A673 (cell line): Measurements from ENCODE around the gene SLFN13. TPM values are rescaled to one million over a fixed set of nuclear protein-coding genes. Genes with fewer than 3 reads are reported as not detected.

ENCODE experiments used
- Bru-seq: library from RNA; stranded (reverse); fragments of 400-500 nt; gene quantifications from one replicate; lab custom pipeline; 2021; lab: Mats Ljungman, UMichigan
- BruChase-seq, 2 experiments: library from RNA; stranded (reverse); fragments of 400-500 nt; gene quantifications; one replicate each; lab custom pipeline; 2021; lab: Mats Ljungman, UMichigan
- BruUV-seq: library from RNA; stranded (reverse); fragments of 400-500 nt; replicated peaks from 2 replicates; lab custom pipeline; 2021; lab: Mats Ljungman, UMichigan
- CTCF ChIA-PET: fragments of 300-600 bp; sonication (Branson Sonifier 250); formaldehyde crosslinking; loops from one replicate; lab custom pipeline; 2022; ENCODE audit warnings: antibody characterized with exemption; lab: Charles Lee
- POLR2A ChIA-PET: fragments of 300-600 bp; sonication (Branson Sonifier 250); formaldehyde crosslinking; loops from one replicate; lab custom pipeline; 2022; ENCODE audit warnings: antibody characterized with exemption; ENCODE audit not compliant: low non-redundant PET; lab: Charles Lee
- DNase-seq: peaks from one replicate; pipeline ENCODE4 v3.0.0-alpha.2; 2015; ENCODE audit warnings: low spot score
- H3K27ac ChIP-seq: fragments of 200-600 bp; sonication (generic); 2 replicates; pipeline ENCODE4 v1.5.1; 2016; ENCODE audit warnings: mixed run types, low read depth, mild to moderate bottlenecking, mixed read lengths, antibody characterized with exemption, low read length; ENCODE audit not compliant: poor library complexity, severe bottlenecking
- H3K27me3 ChIP-seq: fragments of 200-600 bp; sonication (generic); replicated peaks from 2 replicates; pipeline ENCODE4 v1.6.1; 2017; ENCODE audit warnings: mixed run types, low read depth, mild to moderate bottlenecking, mixed read lengths, antibody characterized with exemption, low read length; ENCODE audit not compliant: insufficient read depth, poor library complexity
- H3K36me3 ChIP-seq: fragments of 200-600 bp; sonication (generic); 2 replicates; pipeline ENCODE4 v1.6.1; 2016; ENCODE audit warnings: mixed run types, mild to moderate bottlenecking, mixed read lengths, antibody characterized with exemption, low read length; ENCODE audit not compliant: insufficient read depth, poor library complexity, severe bottlenecking
- H3K4me1 ChIP-seq: fragments of 200-600 bp; sonication (generic); 2 replicates; pipeline ENCODE4 v1.6.1; 2017; ENCODE audit warnings: mixed run types, mild to moderate bottlenecking, mixed read lengths, antibody characterized with exemption, low read length; ENCODE audit not compliant: insufficient read depth, poor library complexity, severe bottlenecking
- H3K4me3 ChIP-seq: fragments of 200-600 bp; sonication (generic); 2 replicates; pipeline ENCODE4 v1.5.1; 2016; ENCODE audit warnings: low read depth, mixed run types, mild to moderate bottlenecking, mixed read lengths, low read length; ENCODE audit not compliant: poor library complexity, severe bottlenecking
- H3K9me3 ChIP-seq: fragments of 200-600 bp; sonication (generic); 2 replicates; pipeline ENCODE4 v1.6.1; 2016; ENCODE audit warnings: mixed run types, low read depth, mild to moderate bottlenecking, mixed read lengths, antibody characterized with exemption, low read length; ENCODE audit not compliant: poor library complexity, severe bottlenecking
- CTCF ChIP-seq: fragments of 300-800, 200-600 bp; sonication (generic); conservative IDR thresholded peaks from 2 replicates; pipeline ENCODE4 v1.5.1; 2017; ENCODE audit warnings: low read depth, mild to moderate bottlenecking, antibody characterized with exemption, low read length, moderate library complexity, mixed read lengths
- EZH2 ChIP-seq: fragments of 200-600 bp; sonication (generic); IDR thresholded peaks from 2 replicates; pipeline ENCODE4 v1.6.1; 2017; ENCODE audit warnings: borderline replicate concordance, low read depth, mild to moderate bottlenecking, mixed read lengths, antibody characterized with exemption, low read length; ENCODE audit not compliant: poor library complexity, severe bottlenecking
- intact Hi-C: fragments of 100-400 bp; cut with micrococcal nuclease; formaldehyde crosslinking; loops from one replicate; pipeline ENCODE4 v1.10.0; 2022; ENCODE audit not compliant: unreplicated experiment
- long read RNA-seq: library from polyadenylated mRNA; stranded (forward); transcript quantifications from one replicate; pipeline ENCODE4 v2.0.0, GENCODE V29; 2022
- total RNA-seq: library from RNA; stranded (reverse); gene quantifications from 2 replicates; pipeline ENCODE4 v1.2.3, GENCODE V29; 2021

Gene SLFN13, protein sequence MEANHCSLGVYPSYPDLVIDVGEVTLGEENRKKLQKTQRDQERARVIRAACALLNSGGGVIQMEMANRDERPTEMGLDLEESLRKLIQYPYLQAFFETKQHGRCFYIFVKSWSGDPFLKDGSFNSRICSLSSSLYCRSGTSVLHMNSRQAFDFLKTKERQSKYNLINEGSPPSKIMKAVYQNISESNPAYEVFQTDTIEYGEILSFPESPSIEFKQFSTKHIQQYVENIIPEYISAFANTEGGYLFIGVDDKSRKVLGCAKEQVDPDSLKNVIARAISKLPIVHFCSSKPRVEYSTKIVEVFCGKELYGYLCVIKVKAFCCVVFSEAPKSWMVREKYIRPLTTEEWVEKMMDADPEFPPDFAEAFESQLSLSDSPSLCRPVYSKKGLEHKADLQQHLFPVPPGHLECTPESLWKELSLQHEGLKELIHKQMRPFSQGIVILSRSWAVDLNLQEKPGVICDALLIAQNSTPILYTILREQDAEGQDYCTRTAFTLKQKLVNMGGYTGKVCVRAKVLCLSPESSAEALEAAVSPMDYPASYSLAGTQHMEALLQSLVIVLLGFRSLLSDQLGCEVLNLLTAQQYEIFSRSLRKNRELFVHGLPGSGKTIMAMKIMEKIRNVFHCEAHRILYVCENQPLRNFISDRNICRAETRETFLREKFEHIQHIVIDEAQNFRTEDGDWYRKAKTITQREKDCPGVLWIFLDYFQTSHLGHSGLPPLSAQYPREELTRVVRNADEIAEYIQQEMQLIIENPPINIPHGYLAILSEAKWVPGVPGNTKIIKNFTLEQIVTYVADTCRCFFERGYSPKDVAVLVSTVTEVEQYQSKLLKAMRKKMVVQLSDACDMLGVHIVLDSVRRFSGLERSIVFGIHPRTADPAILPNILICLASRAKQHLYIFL
- 31.6 and 34.0 TPM in 2 replicates for total RNA-seq
- Bru-seq, nascent RNA = percentile 35 among the genes with signal in this experiment
- BruChase-seq, experiment 1, labeled RNA remaining after a 2-hour chase = percentile 51 among the genes with signal in this experiment
- BruChase-seq, experiment 2, labeled RNA remaining after a 6-hour chase = percentile 48 among the genes with signal in this experiment
- long read RNA-seq, partial matches to known transcripts = 0 of 1 reads
- long read RNA-seq, other reads (novel, unspliced or antisense) = 1 of 1 reads

GRCh38 chr17:35448214-35448898 lies at the start of gene SLFN13:
TSS of gene SLFN13 (minus strand) at chr17:35448766. CDS start at chr17:35445680, 3,086 bp downstream.
- BruUV-seq = no TSS peak
- intact Hi-C loops = no loop called here
- POLR2A ChIA-PET = no interaction called here
- peak within 1 kb of the TSS; percentile 15 for H3K4me3 ChIP-seq
- DNase-seq = peak; percentile 71
- no peak for TF ChIP-seq CTCF
- no peaks in the 10 kb centered on the region for H3K27me3 ChIP-seq
- no peaks in the 10 kb centered on the region for H3K9me3 ChIP-seq
- H3K27ac ChIP-seq = no peak within 1 kb of the TSS
- H3K4me1 ChIP-seq = peaks cover 4% of the 10 kb centered on the region
- CTCF ChIA-PET = no interaction called here
- no peaks in the 10 kb centered on the region for H3K36me3 ChIP-seq

GRCh38 chr17:35496451-35497290 lies 48.1 kb upstream of the SLFN13 start:
- Histone ChIP-seq H3K4me1 (no peaks in the 10 kb centered on the region), H3K9me3 (no peaks in the 10 kb centered on the region), H3K27me3 (no peaks in the 10 kb centered on the region), H3K4me3 (no peak overlapping the region), H3K27ac (no peak overlapping the region), H3K36me3 (no peaks in the 10 kb centered on the region)
- BruUV-seq = no TSS peak
- no peak for DNase-seq
- CTCF ChIA-PET = no interaction called here
- POLR2A ChIA-PET = no interaction called here
- TF ChIP-seq EZH2 (no peak), CTCF (no peak)
- intact Hi-C loops = no loop called here
